HK-2 (cell line): ENCODE measurements around the gene CCDC141.

Experiments
- DNase-seq: peaks from one replicate; pipeline ENCODE4 v3.0.0-alpha.2; 2018; ENCODE audit not compliant: unreplicated experiment

The CCDC141 gene

GRCh38 chr2:178871536-178871935, 178.4 kb downstream of the CCDC141 start:
- DNase-seq: no peak

- DNase-seq: no peak
Observed at GRCh38 chr2:178870703-178871102, 179.2 kb downstream of the CCDC141 start.

GRCh38 chr2:178865999-178866398, 183.9 kb downstream of the CCDC141 start:
- DNase-seq: no peak

GRCh38 chr2:178865146-178865936, 184.6 kb downstream of the CCDC141 start:
- DNase-seq: no peak

DNA sequence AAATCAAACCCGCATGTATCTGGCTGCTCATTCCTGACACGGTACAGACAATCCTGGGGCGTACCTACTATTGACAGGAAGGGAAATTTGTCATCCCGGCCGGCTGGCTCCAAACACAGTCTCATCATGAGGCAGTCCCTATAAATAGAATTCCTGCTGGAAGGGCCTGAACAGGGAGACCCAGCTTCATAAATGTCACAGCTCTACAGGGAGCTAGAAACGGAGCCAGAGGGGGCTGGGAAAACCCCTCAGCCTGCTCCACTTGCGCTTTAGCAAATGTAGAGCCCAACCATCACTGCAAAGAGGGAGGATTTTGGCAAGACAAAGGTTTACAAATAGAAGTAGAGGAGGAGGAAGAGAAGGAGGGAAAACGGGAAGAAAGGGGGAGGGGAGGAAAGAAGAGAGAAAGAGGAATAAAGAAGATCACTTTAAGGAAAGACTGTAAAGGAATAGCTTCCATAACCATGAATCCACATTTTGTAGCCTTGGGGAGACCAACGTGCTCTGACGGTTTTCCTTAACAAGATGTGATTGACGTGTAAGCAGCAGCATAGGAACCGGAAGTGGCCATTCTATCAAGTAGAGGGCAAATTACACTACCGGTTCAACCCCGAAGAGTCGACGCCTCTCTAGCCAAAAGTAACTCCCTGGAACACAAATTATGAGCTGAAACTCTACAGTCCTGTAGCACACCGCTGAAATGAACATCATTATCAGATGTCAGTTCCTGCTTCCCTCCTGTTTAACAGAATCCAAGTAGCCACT, 185.9 kb downstream of the CCDC141 start:
- no peak for DNase-seq

- DNase-seq: no peak
Observed at GRCh38 chr2:178863130-178863855, 186.6 kb downstream of the CCDC141 start.

- no peak for DNase-seq
Observed at GRCh38 chr2:178860551-178860950, 189.4 kb downstream of the CCDC141 start.

DNA sequence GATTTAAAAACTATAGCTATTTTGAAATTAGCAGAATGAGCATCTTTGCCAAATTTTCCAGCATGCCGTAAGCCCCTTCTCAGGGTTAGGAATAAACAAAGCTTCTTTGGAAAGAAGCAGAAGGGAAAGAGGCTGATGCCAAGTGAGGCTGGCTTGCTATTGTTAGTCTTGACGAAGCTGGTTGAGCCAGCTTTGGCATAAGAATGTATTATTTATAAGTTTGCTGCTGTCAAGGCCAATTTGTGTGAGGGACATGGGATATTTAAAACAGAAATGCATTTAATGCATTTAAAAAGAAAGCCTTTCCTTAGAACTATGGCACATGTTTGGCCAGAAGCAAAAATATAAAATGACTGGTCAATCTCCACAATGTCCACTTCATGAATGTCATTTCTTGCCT, 190.2 kb downstream of the CCDC141 start:
- no peak for DNase-seq

DNA sequence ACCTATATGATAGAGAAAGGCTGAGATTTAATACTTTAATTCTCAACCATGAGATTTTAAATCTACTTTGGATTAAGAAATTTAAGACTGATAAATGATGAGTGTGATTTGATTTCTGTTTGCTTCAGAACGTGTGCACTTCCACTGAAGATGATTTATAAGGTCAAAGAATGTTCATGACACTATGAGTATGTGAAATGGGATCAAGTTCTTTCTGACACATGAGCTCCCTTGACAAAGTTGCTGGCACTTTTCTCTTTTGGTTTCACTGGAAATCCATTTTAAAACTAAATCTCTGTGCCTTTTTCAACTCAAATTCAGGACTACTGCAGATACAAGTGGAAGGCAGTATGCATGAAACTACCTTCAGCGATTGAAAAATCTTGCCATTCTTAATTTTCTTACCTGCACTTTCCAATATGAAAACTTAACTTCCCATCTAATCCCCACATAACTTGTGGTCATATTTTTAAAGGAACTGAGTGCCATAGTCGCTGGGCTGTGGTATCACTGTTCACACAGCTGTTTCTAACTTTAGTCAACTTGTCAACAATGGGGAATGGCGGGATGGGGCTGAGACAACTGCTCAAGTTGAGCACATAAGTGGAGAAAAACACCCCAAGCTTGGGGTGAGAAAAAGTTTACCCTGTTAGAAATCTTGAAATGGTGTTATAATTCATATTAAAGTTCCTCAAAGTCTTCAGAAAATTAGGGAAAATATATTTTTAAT, 190.9 kb downstream of the CCDC141 start:
- DNase-seq: no peak

DNA sequence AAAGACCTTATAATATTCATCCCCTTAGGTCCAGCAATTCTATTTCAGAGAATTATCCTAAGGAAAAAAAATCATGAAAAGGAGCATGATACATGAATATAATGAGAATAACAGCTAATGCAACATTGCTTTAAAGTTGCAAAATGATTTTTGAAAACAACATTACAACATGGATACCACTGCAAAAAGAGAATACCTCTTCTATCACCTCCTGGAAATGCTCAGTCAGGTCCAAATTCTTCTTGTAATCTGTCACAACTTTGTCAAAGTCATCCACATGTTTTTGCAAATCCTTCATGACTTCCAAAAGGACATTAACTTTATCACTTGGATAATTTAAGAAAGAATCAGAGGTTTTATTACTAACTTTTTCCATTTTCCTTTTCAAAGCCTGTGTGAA, 194.8 kb downstream of the CCDC141 start:
- no peak for DNase-seq

GRCh38 chr2:178848335-178848734, 201.6 kb downstream of the CCDC141 start:
- DNase-seq: no peak

DNA sequence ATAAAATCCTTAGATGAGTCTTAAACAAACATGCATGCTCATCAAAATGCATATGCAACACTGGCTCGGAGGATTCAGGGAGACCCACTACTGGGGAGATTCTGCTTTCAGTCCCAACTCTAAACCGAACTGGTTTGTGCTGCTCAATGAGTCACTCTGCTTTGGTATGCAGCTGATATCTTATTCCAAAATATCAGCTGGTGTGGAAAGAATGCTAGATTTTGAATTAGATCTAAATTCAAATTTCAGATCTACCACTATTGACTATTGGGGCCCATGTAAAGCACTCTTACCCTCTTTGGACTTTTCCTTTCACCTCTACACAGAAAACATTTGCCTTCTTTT, 203.5 kb downstream of the CCDC141 start:
- no peak for DNase-seq

DNA sequence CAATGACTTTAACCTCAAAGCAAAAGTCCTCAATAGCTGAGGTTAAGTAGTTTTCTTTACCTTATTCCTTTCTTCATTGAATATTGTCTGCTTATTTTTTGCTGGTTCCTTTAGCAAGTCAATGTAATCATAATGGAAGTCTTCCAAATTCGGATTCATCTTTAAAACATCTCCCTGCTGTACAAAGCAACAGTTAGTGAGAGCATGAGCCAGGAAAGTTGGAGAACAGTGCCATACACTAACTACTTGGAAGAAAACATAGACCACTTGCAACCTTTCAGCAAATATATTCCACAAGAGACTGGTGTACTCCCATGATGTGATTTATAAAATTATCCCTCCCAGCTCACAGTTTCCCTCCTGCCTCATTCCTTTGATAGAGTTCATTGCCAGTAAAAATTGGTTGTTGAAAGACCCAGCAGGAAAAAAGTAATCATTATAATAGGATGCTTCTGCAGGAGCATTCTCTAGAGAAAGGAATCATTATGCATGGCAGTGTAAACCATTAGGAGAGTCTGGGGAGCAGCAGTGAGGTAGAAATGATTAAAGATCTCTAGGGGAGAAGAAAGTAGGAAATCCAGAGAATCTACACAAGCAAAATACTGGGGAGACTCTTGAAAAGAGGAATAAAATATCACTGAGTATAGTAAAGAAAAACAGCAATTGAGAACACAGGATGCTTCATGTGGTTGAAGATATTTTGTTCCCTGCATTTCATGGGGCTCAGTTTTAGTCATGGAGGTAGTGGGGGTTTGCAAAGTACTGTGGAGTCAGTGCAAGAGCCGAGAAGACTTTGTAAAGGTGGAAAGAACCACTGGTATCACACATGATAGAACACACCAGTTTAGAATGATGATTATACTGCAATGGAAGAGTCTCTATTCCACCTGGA, 204.1 kb downstream of the CCDC141 start:
- DNase-seq: no peak

- no peak for DNase-seq
Observed at GRCh38 chr2:178844701-178845100, 205.2 kb downstream of the CCDC141 start.

DNA sequence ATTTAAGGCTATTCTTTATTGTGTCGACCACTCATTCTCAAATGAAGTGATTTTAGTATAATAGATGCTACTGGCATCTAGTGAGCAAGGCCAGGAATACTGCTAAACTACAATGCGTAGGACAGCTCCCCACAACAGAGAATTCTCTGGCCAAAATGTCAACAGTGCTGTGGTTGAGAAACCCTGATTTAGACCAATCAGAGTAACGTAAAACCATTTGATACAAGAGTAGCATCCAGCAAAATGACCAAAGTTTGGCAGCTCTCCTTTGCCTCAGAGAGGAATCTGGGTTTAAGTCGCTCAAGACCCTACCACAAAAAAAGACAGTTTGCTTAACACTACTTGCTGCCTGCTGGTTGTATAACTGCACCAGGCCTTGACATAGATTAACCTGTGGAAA, 205.7 kb downstream of the CCDC141 start:
- no peak for DNase-seq

DNA sequence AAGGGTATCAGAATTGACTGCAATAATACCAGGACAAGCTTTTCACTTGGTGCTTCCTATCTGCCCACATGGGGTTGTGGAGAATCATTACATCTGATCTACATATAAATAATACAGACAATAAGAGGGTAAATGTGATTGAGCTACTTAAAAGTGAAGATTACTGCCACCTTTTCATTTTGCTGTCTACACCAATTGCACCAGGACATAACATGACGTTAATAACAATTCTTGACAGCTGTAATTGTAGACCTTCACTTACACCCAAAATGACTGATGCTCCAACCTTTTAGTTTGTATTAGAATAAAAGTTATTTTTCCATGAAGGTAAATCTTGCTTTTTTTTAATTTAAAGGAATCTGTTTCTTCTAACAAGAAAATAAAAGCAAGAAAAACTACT, 206.2 kb downstream of the CCDC141 start:
- DNase-seq: no peak

- DNase-seq: no peak
Observed at GRCh38 chr2:178836807-178837206, 213.1 kb downstream of the CCDC141 start.

- DNase-seq: no peak
Observed at GRCh38 chr2:178834086-178834485, 215.9 kb downstream of the CCDC141 start.

GRCh38 chr2:178833382-178833781, 216.6 kb downstream of the CCDC141 start:
- no peak for DNase-seq

DNA sequence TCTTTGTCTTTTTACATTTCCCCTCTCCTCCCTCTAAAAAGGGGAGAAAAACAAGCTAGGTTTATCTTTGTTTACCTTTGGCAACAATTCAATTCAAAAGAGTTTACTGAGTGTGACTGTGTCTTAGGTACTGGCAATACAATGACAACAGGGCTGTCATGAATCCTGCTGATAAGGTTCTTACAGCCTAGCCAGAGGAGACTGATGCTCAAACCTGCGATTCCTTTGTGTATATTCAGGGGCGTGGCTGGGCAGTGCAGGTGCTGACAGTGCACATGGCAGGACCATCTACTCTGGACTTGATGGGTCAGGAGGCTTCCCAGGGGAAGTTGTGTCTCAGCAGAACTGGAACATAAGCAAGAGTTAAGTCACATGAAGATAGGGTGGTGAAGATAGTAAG, 219.5 kb downstream of the CCDC141 start:
- no peak for DNase-seq

DNA sequence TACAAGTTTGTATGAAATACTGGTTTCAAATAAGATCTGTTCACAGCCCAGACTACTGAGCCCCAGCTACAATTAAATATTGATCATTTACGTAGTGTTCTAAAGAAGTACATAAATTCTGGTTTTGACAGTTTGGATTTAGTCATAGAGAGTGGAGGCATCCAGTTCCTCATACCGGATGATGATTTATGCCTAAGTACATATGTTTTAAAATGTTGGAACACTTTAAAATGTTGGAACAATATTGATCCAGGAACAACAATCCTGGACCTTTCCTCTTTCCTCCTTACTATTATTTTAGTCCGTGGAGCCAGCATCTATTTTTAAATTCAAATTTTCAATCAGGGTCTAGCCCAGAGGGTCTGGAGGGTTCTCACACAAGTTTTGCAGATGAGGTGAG, 220.0 kb downstream of the CCDC141 start:
- DNase-seq: no peak
